AG04449 (cell line): ENCODE measurements around the gene ECE2.

ENCODE experiments used
- CTCF ChIA-PET: fragments of 350-600 bp; formaldehyde crosslinking; extraction: SDS; loops from one replicate; lab custom pipeline; 2021; ENCODE audit warnings: antibody characterized with exemption; lab: Yijun Ruan, JAX
- POLR2A ChIA-PET: fragments of 400-600, 350-600 bp; formaldehyde crosslinking; extraction: SDS; loops from one replicate; lab custom pipeline; 2020; ENCODE audit warnings: antibody characterized with exemption, inconsistent platforms; lab: Yijun Ruan, JAX
- DNase-seq: peaks from one replicate; pipeline ENCODE4 v3.0.0-alpha.2; 2010; ENCODE audit warnings: low read depth, low spot score
- H3K4me3 ChIP-seq: 2 replicates; pipeline ENCODE4 v1.5.1; 2011; ENCODE audit warnings: low read depth, mild to moderate bottlenecking, control low read depth, low read length
- TF ChIP-seq, protein P1 (sequence below): IDR thresholded peaks from one replicate; pipeline ENCODE4 v1.5.1; 2011; ENCODE audit warnings: mild to moderate bottlenecking, moderate library complexity, low read length, control low read depth, inconsistent platforms; ENCODE audit not compliant: insufficient read depth; ENCODE audit errors: missing control alignments

Gene ECE2

DNA sequence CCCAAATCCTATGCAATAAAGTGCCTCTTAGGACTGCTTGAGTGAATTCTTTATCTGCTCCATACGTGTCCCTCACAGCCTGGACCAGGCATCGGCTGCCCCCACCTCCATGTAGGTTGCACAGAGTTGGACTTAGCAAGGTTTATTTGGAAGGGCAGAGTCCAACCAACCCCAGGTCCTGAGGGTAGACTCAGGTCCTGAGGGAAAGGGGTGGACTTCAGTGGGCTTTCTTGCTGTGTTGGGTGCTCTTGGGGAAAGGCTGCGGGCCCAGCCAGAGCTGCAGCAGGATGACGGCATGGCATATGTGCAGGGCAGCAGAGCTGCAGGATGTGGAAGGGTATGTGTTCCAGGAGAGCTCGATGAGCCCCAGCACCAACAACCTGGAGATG is 33.5 kb upstream of the ECE2 start:
- ChIA-PET POLR2A (interaction anchor here (0.6 to 1.0 kb wide), 2 partner anchors 53 to 62 kb away, joined by 3 read pairs; no protein-coding TSS in a partner anchor), CTCF (interaction anchor here (0.7 to 5.3 kb wide), 12 partner anchors 12 to 349 kb away, joined by 3 to 22 read pairs (median 3); no protein-coding TSS in a partner anchor)
- DNase-seq = no peak
- TF ChIP-seq, protein P1, sequence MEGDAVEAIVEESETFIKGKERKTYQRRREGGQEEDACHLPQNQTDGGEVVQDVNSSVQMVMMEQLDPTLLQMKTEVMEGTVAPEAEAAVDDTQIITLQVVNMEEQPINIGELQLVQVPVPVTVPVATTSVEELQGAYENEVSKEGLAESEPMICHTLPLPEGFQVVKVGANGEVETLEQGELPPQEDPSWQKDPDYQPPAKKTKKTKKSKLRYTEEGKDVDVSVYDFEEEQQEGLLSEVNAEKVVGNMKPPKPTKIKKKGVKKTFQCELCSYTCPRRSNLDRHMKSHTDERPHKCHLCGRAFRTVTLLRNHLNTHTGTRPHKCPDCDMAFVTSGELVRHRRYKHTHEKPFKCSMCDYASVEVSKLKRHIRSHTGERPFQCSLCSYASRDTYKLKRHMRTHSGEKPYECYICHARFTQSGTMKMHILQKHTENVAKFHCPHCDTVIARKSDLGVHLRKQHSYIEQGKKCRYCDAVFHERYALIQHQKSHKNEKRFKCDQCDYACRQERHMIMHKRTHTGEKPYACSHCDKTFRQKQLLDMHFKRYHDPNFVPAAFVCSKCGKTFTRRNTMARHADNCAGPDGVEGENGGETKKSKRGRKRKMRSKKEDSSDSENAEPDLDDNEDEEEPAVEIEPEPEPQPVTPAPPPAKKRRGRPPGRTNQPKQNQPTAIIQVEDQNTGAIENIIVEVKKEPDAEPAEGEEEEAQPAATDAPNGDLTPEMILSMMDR = no peak
- H3K4me3 ChIP-seq = no peak overlapping the region

DNA sequence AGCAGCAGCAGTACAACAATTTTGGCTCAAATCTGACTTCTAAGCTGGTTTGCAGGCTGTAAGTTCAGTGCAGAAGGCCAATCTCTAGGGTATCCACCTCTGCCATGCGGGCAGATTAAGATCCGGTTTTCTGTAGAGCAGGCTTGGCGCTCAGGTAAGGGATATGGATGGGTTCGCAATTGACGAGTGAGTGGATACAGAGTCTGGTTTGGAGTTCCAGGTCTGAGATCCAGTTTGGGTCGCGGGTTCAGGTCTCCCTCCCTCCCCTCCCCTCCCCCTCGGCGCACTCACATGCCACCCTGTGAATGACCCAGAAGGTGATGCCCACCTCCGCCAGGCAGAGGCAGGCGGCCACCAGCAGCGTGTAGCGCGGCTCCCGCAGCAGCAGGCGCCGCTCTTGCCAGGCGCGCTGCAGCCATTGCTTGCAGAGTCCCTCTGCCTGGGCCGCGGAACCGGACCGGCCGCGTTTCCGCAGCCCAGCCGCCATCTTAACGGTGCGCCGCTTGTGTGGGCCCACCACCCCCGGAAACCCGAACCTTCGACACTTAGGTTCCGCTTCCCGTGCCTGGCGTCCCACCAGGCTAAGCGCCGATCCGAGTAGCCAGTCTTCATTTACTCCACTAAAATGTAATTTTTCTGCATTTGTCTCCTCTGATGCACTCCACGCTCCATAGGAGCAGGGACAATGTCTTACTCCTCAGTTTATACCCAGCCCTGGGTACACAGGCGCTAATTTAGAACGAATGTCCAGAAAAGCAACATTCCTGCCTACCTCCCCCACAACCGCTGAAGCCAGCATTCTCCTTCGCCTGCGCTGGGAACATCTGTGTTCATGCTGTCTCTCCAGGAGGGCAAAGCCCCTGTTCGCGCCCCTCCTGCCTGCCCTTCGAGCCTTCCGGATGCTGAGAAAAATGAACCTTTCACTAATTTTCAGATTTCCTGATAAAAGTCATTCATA is 27.1 kb upstream of the ECE2 start, which contains the start of gene ALG3:
Gene ALG3 (minus strand): TSS at position 509 of the 958 bp plus-strand sequence. CDS start 22 bp downstream, at position 487.
- ChIA-PET CTCF (interaction anchor here (1.0 to 3.9 kb wide), 13 partner anchors 11 to 361 kb away, joined by 3 to 48 read pairs (median 8); partner anchors contain the start of genes AP2M1 and EIF2B5), POLR2A (no interaction called here)
- H3K4me3 ChIP-seq = peak within 1 kb of the TSS; percentile 87
- TF ChIP-seq, protein P1 = no peak
- peak; percentile 29 for DNase-seq

- peak; percentile 92 for DNase-seq
- peak within 1 kb of the TSS; percentile 87 for H3K4me3 ChIP-seq
- TF ChIP-seq, protein P1 = peak; percentile 75
- CTCF ChIA-PET = interaction anchor here (0.6 to 3.9 kb wide), 75 partner anchors 9 to 365 kb away, joined by 3 to 48 read pairs (median 4); partner anchors contain the start of genes ABCF3, AP2M1, EIF2B5 and FAM131A
- POLR2A ChIA-PET = no interaction called here
Measured at GRCh38 chr3:184249412-184250166, 26.2 kb upstream of the ECE2 start, which contains the start of gene EEF1AKMT4. TSS of gene EEF1AKMT4 (plus strand) at chr3:184249672. CDS start at chr3:184249695, 23 bp downstream.

DNA sequence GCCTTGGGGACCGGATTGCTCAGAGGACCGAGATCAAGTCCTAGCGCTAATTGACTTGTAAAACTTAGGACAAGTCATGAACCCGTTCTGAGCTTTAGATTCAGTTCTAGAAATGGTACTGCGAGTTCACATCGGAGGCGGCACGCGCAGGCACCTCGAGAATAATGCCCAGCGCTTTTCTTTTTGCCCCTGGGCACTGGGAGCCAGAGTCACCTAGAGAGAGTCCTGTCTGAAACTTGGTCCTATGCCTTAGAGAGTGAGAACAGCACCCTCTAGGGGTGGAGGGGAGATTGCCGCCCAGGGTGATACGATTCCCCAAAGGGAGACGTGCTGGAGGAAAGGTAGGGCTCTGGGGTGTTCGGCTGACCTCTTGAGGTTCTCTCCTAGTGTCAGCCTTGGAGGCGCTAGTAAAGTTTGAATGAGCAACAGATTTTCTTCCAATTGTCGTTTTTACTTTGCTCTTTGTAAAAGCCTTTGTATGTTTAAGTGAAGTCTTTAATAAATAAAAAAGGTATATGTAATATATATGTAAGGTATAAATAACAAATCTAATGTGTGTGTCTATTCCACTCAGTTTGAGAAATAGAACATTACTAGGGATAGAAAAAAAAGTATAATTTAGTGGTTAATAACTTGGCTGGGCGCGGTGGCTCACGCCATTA is 25.5 kb upstream of the ECE2 start:
- CTCF ChIA-PET = interaction anchor here (0.6 to 3.9 kb wide), 75 partner anchors 9 to 366 kb away, joined by 3 to 48 read pairs (median 4); partner anchors contain the start of genes ABCF3, AP2M1, EIF2B5 and FAM131A
- TF ChIP-seq, protein P1 = peak; percentile 94
- POLR2A ChIA-PET = no interaction called here
- peak; percentile 49 for DNase-seq
- peak overlapping the region; percentile 87 for H3K4me3 ChIP-seq

DNA sequence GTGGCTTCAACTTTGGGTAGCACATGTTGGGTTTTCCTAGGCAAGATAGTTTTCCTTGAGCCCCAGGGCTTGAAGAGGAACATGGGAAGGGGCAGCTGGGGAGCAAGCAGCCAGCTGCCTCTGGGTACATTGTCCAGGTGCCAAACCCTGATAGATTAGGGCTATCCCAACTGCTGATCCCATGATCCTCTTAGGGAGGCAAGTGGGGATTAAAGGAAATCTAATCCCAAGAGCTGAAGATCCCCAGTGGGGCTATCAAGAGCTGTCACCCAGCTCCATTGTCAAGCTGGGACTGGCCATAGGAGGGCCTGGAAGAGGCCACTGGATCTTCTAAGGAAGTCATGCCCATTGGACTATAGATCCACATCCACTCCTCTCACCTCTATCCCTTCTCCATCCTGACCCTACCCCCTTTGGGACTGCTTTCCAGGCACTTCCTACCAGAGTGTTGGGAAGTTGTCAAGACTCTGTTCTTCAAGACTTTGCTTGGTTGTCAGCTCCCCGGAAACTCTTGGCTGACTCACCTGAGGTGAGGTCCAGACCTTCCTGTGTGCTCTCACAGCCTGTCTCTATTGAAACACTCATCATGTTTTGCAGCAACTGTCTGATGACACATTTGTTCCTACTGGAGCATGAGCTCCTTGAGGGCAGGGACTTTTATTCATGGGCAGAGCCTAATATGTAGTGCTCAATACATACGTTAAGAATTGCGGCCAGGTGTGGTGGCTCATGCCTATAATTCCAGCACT is 20.4 kb upstream of the ECE2 start:
- TF ChIP-seq, protein P1 = no peak
- DNase-seq = no peak
- H3K4me3 ChIP-seq = no peak overlapping the region
- ChIA-PET CTCF (interaction anchor here (1.7 to 4.8 kb wide), 4 partner anchors 28 to 361 kb away, joined by 5 to 20 read pairs (median 8); no protein-coding TSS in a partner anchor), POLR2A (no interaction called here)
